ENCODE data around the gene TMEM59L. TPM values are rescaled to one million over a fixed set of nuclear protein-coding genes. Genes with fewer than 3 reads are reported as not detected.

Gene TMEM59L
- total and polyA plus RNA-seq, 2 of the 13 experiments (the other 11 are each of a cell fraction or from before 2014, with no cell fraction given) = 0.97 to 5.5 TPM

- TF ChIP-seq DMAP1 (CRISPR knock-in tag; IDR thresholded peaks at IDR 0.05) (peak; percentile 98), SALL2 (CRISPR knock-in tag; IDR thresholded peaks at IDR 0.05) (peak; percentile 81), RXRA (CRISPR knock-in tag; IDR thresholded peaks at IDR 0.05) (peak; percentile 80), KAT2B (IDR thresholded peaks at IDR 0.05; ENCODE audit: borderline replicate concordance, low read depth, low read length) (no peak), ZBED4 (CRISPR knock-in tag; IDR thresholded peaks at IDR 0.05; ENCODE audit: borderline replicate concordance) (no peak), ZNF616 (CRISPR knock-in tag; IDR thresholded peaks at IDR 0.05; ENCODE audit: low read depth) (peak; percentile 70; the same call in 1 of the 2 replicates), KLF6 (CRISPR knock-in tag; IDR thresholded peaks at IDR 0.05) (peak; percentile 92), RELA (CRISPR knock-in tag; IDR thresholded peaks at IDR 0.05) (0 out of 2 replicates have a peak, but pooled peaks have one; percentile 61), FIP1L1 (IDR thresholded peaks at IDR 0.05; ENCODE audit: borderline replicate concordance, insufficient read depth, low read depth, low read length) (no peak), FOSL2 (CRISPR knock-in tag; IDR thresholded peaks at IDR 0.05) (peak; percentile 81), ZNF337 (CRISPR knock-in tag; IDR thresholded peaks at IDR 0.05; ENCODE audit: borderline replicate concordance, low read depth) (no peak), CBX5 (CRISPR knock-in tag; IDR thresholded peaks at IDR 0.05; ENCODE audit: borderline replicate concordance) (peak; percentile 97; the same call in 1 of the 2 replicates), ZNF205 (CRISPR knock-in tag; IDR thresholded peaks at IDR 0.05) (peak; percentile 42; the same call in 1 of the 2 replicates), ZNF660 (CRISPR knock-in tag; IDR thresholded peaks at IDR 0.05; ENCODE audit: borderline replicate concordance, low read depth) (no peak), RBFOX2 (IDR thresholded peaks at IDR 0.05; ENCODE audit: low read depth, low read length) (peak; percentile 99)
- TF ChIP-seq, protein P1, sequence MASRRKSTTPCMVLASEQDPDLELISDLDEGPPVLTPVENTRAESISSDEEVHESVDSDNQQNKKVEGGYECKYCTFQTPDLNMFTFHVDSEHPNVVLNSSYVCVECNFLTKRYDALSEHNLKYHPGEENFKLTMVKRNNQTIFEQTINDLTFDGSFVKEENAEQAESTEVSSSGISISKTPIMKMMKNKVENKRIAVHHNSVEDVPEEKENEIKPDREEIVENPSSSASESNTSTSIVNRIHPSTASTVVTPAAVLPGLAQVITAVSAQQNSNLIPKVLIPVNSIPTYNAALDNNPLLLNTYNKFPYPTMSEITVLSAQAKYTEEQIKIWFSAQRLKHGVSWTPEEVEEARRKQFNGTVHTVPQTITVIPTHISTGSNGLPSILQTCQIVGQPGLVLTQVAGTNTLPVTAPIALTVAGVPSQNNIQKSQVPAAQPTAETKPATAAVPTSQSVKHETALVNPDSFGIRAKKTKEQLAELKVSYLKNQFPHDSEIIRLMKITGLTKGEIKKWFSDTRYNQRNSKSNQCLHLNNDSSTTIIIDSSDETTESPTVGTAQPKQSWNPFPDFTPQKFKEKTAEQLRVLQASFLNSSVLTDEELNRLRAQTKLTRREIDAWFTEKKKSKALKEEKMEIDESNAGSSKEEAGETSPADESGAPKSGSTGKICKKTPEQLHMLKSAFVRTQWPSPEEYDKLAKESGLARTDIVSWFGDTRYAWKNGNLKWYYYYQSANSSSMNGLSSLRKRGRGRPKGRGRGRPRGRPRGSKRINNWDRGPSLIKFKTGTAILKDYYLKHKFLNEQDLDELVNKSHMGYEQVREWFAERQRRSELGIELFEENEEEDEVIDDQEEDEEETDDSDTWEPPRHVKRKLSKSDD (CRISPR knock-in tag; IDR thresholded peaks at IDR 0.05; ENCODE audit: low read depth) = peak; percentile 100
- TF ChIP-seq, protein P2, sequence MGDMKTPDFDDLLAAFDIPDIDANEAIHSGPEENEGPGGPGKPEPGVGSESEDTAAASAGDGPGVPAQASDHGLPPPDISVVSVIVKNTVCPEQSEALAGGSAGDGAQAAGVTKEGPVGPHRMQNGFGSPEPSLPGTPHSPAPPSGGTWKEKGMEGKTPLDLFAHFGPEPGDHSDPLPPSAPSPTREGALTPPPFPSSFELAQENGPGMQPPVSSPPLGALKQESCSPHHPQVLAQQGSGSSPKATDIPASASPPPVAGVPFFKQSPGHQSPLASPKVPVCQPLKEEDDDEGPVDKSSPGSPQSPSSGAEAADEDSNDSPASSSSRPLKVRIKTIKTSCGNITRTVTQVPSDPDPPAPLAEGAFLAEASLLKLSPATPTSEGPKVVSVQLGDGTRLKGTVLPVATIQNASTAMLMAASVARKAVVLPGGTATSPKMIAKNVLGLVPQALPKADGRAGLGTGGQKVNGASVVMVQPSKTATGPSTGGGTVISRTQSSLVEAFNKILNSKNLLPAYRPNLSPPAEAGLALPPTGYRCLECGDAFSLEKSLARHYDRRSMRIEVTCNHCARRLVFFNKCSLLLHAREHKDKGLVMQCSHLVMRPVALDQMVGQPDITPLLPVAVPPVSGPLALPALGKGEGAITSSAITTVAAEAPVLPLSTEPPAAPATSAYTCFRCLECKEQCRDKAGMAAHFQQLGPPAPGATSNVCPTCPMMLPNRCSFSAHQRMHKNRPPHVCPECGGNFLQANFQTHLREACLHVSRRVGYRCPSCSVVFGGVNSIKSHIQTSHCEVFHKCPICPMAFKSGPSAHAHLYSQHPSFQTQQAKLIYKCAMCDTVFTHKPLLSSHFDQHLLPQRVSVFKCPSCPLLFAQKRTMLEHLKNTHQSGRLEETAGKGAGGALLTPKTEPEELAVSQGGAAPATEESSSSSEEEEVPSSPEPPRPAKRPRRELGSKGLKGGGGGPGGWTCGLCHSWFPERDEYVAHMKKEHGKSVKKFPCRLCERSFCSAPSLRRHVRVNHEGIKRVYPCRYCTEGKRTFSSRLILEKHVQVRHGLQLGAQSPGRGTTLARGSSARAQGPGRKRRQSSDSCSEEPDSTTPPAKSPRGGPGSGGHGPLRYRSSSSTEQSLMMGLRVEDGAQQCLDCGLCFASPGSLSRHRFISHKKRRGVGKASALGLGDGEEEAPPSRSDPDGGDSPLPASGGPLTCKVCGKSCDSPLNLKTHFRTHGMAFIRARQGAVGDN (CRISPR knock-in tag; IDR thresholded peaks at IDR 0.05) = peak; percentile 96
Measured at GRCh38 chr19:18571564-18572344, 40.9 kb upstream of the TMEM59L start, which contains the start of gene UBA52 (continued).
